ENCODE measurements around the gene HAPLN2.
"Not testable (repeated sequence)": the region's sequence is repeated elsewhere in the genome, so short reads cannot be mapped to it uniquely, and the experiment has no call there.

DNA sequence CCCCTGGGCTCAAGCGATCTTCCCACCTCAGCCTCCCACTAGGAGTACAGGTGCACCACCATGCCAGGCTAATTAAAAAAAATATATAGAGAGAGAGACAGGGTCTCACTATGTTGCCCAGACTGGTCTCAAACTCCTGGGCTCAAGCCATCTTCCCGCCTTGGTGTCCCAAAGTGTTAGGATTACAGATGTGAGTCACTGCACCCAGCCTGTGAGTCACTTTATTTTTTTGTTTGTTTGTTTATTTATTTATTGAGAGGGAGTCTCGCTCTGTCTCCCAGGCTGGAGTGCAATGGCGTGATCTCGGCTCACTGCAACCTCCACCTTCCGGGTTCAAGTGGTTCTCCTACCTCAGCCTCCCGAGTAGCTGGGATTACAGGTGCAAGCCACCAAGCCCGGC is 31.3 kb upstream of the HAPLN2 start:
- TF ChIP-seq, protein P1, sequence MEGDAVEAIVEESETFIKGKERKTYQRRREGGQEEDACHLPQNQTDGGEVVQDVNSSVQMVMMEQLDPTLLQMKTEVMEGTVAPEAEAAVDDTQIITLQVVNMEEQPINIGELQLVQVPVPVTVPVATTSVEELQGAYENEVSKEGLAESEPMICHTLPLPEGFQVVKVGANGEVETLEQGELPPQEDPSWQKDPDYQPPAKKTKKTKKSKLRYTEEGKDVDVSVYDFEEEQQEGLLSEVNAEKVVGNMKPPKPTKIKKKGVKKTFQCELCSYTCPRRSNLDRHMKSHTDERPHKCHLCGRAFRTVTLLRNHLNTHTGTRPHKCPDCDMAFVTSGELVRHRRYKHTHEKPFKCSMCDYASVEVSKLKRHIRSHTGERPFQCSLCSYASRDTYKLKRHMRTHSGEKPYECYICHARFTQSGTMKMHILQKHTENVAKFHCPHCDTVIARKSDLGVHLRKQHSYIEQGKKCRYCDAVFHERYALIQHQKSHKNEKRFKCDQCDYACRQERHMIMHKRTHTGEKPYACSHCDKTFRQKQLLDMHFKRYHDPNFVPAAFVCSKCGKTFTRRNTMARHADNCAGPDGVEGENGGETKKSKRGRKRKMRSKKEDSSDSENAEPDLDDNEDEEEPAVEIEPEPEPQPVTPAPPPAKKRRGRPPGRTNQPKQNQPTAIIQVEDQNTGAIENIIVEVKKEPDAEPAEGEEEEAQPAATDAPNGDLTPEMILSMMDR (IDR thresholded peaks at IDR 0.05): not testable (repeated sequence)
- not testable (repeated sequence) for TF ChIP-seq EZH2 (IDR thresholded peaks at IDR 0.05; ENCODE audit: borderline replicate concordance, insufficient read depth, low read depth, low read length, poor library complexity, severe bottlenecking)

Measured in B cell (primary cell).